Hepatocyte (in vitro differentiated cells): ENCODE measurements around the gene C20orf144. TPM values are rescaled to one million over a fixed set of nuclear protein-coding genes. Genes with fewer than 3 reads are reported as not detected.
A peak's percentile ranks its signal among the peaks of the same experiment; 100 is the strongest.

Experiments used
- DNase-seq: peaks from one replicate; pipeline ENCODE4 v3.0.0-alpha.2; 2016; ENCODE audit warnings: low spot score
- H2AFZ ChIP-seq: fragments of 200-600 bp; sonication (generic); 2 replicates; pipeline ENCODE4 v1.6.0; 2016; ENCODE audit warnings: antibody characterized with exemption, mild to moderate bottlenecking
- H3K27ac ChIP-seq: fragments of 200-600 bp; sonication (generic); 2 replicates; pipeline ENCODE4 v1.5.1; 2016; ENCODE audit warnings: mild to moderate bottlenecking
- H3K27me3 ChIP-seq: fragments of 200-600 bp; sonication (generic); 2 replicates; pipeline ENCODE4 v1.6.1; 2016
- H3K36me3 ChIP-seq: fragments of 200-600 bp; sonication (generic); replicated peaks from 2 replicates; pipeline ENCODE4 v1.5.1; 2016; ENCODE audit warnings: low read depth; ENCODE audit not compliant: insufficient read depth
- H3K4me1 ChIP-seq: fragments of 200-600 bp; sonication (generic); 2 replicates; pipeline ENCODE4 v1.5.1; 2016; ENCODE audit warnings: mild to moderate bottlenecking, moderate library complexity; ENCODE audit not compliant: insufficient read depth
- H3K4me2 ChIP-seq: fragments of 200-600 bp; sonication (generic); 2 replicates; pipeline ENCODE4 v1.6.0; 2016
- H3K4me3 ChIP-seq: fragments of 200-600 bp; sonication (generic); 2 replicates; pipeline ENCODE4 v1.5.1; 2016; ENCODE audit warnings: mild to moderate bottlenecking
- H3K79me2 ChIP-seq: fragments of 200-600 bp; sonication (generic); 2 replicates; pipeline ENCODE4 v1.6.0; 2017; ENCODE audit warnings: mild to moderate bottlenecking
- H3K9me2 ChIP-seq: fragments of 200-600 bp; sonication (generic); replicated peaks from 2 replicates; pipeline ENCODE4 v1.6.0; 2017; ENCODE audit warnings: mild to moderate bottlenecking; ENCODE audit not compliant: insufficient read depth
- H3K9me3 ChIP-seq: fragments of 200-600 bp; sonication (generic); 2 replicates; pipeline ENCODE4 v1.5.1; 2016; ENCODE audit warnings: low read depth, mild to moderate bottlenecking
- H4K20me1 ChIP-seq: fragments of 200-600 bp; sonication (generic); 2 replicates; pipeline ENCODE4 v1.6.0; 2016; ENCODE audit warnings: mild to moderate bottlenecking; ENCODE audit not compliant: insufficient read depth, poor library complexity, severe bottlenecking
- EZH2 ChIP-seq: fragments of 200-600 bp; sonication (generic); IDR thresholded peaks from 2 replicates; pipeline ENCODE4 v1.6.1; 2016; ENCODE audit warnings: antibody characterized with exemption, mild to moderate bottlenecking, borderline replicate concordance
- EZH2phosphoT487 ChIP-seq: fragments of 200-600 bp; sonication (generic); IDR thresholded peaks from one replicate; pipeline ENCODE4 v1.6.1; 2018; ENCODE audit warnings: antibody characterized with exemption, mild to moderate bottlenecking, low read depth, moderate library complexity; ENCODE audit not compliant: unreplicated experiment, severe bottlenecking
- WGBS: methylation state at CpG from one replicate; pipeline ENCODE4 v1.1.6; 2016; ENCODE audit warnings: low lambda C conversion rate; ENCODE audit errors: missing lambda C conversion rate; 5-methylcytosine and 5-hydroxymethylcytosine counted together
- polyA plus RNA-seq: library from polyadenylated mRNA; unstranded; fragments of >200 nt; fragmentation: Nextera tagmentation; extraction: Ambion mirVana; gene quantifications from 2 replicates; pipeline ENCODE4 v1.2.1, GENCODE V29; 2016
- total RNA-seq: library from RNA; depleted of rRNA; stranded (reverse); fragments of >200 nt; gene quantifications from 2 replicates; pipeline ENCODE4 v1.2.3, GENCODE V29; 2014
- TF ChIP-seq, protein P1 (sequence below): fragments of 200-600 bp; sonication (generic); IDR thresholded peaks from 2 replicates; pipeline ENCODE4 v1.5.1; 2016; ENCODE audit warnings: antibody characterized with exemption, mild to moderate bottlenecking; ENCODE audit not compliant: poor library complexity

C20orf144 gene
- total and polyA plus RNA-seq, 2 experiments from 2014 or later = 0.30 to 0.46 TPM

DNA sequence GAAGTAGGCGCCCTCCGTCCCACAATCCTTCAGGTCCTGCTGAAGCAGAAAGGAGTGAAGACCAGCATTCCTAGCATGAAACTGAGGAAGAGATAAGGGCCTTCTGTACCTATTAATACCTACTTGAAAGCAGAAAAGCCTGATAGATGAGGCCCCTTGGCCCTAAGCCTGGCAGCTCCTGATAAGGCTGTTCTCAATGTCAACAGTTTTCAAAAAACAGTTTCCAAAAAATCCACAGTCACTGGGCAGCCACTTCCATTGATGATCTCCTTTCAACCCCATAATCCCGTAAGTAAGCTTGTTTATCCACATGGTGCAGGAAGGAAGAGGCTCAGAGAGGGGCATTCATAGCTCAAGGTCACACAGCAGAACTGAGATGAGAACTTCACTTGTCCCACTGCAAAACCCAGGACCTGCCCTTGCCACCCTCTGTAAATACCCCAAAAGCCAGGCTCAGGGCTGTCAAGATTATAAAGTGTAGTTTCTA is 26.9 kb downstream of the C20orf144 start:
- no peaks in the 10 kb centered on the region for H4K20me1 ChIP-seq
- no peak overlapping the region for H3K4me2 ChIP-seq
- H2AFZ ChIP-seq = no peak overlapping the region
- no peak overlapping the region for H3K4me3 ChIP-seq
- H3K9me2 ChIP-seq = no peaks in the 10 kb centered on the region
- no peaks in the 10 kb centered on the region for H3K9me3 ChIP-seq
- no peaks in the 10 kb centered on the region for H3K36me3 ChIP-seq
- TF ChIP-seq EZH2 (no peak), EZH2phosphoT487 (no peak)
- TF ChIP-seq, protein P1, sequence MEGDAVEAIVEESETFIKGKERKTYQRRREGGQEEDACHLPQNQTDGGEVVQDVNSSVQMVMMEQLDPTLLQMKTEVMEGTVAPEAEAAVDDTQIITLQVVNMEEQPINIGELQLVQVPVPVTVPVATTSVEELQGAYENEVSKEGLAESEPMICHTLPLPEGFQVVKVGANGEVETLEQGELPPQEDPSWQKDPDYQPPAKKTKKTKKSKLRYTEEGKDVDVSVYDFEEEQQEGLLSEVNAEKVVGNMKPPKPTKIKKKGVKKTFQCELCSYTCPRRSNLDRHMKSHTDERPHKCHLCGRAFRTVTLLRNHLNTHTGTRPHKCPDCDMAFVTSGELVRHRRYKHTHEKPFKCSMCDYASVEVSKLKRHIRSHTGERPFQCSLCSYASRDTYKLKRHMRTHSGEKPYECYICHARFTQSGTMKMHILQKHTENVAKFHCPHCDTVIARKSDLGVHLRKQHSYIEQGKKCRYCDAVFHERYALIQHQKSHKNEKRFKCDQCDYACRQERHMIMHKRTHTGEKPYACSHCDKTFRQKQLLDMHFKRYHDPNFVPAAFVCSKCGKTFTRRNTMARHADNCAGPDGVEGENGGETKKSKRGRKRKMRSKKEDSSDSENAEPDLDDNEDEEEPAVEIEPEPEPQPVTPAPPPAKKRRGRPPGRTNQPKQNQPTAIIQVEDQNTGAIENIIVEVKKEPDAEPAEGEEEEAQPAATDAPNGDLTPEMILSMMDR = no peak
- peak overlapping the region; percentile 16 for H3K27ac ChIP-seq
- H3K4me1 ChIP-seq = peaks cover 11% of the 10 kb centered on the region
- H3K79me2 ChIP-seq = peaks cover 11% of the 10 kb centered on the region
- 57% methylated on average over 3 of the region's 3 CpGs for WGBS
- DNase-seq = no peak
- no peaks in the 10 kb centered on the region for H3K27me3 ChIP-seq

DNA sequence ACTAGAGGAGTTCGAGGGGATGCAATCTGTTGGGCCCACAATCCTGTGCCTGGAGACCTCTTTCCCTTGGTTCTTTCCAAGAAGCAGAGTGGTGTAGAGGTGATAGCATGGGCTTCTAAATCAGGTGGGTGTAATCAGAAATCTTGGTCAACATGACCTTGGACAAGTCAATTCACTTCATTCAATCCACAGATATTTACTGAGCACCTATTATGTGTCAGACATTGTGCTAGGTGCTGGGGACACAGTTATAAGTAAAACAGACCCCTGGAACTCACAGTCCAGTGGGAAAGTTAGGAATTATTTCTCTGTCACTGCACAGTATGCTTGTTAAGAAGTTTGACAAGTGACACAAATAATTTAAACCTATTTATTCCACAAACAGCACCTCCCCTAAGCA is 27.4 kb downstream of the C20orf144 start:
- Histone ChIP-seq H3K27ac (peak overlapping the region; percentile 16), H3K4me1 (peaks cover 11% of the 10 kb centered on the region), H3K27me3 (no peaks in the 10 kb centered on the region), H3K36me3 (no peaks in the 10 kb centered on the region), H3K4me3 (no peak overlapping the region), H3K9me2 (no peaks in the 10 kb centered on the region), H3K9me3 (no peaks in the 10 kb centered on the region), H2AFZ (no peak overlapping the region), H3K79me2 (peaks cover 6% of the 10 kb centered on the region), H3K4me2 (no peak overlapping the region), H4K20me1 (no peaks in the 10 kb centered on the region)
- WGBS = 90% methylated on average over 1 of the region's 1 CpG
- no peak for DNase-seq
- TF ChIP-seq, protein P1 = no peak
- no peak for TF ChIP-seq EZH2phosphoT487
- no peak for TF ChIP-seq EZH2

DNA sequence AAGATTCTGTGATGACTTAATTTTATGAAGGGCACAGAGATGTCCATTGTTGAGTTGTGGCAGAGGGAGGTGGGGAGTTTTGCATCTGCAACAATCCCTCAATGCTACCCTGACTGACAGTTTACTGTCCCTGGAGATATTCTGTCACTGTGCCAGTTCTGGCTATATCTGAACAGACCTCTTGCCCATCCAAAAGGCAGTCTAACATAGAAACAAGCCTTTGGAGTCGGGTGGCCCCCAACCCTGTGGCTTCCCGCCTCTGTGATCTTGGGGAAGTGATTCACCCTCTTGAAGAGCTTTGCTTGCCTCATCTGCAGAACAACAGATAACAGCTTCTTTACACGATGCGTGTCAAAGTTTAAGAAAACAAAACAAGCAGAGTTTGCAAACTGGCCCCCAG is 27.8 kb downstream of the C20orf144 start:
- Histone ChIP-seq H2AFZ (no peak overlapping the region), H3K4me1 (peaks cover 9% of the 10 kb centered on the region), H3K4me3 (no peak overlapping the region), H3K27ac (peak overlapping the region; percentile 7), H3K4me2 (no peak overlapping the region), H3K27me3 (no peaks in the 10 kb centered on the region), H4K20me1 (no peaks in the 10 kb centered on the region), H3K9me3 (no peaks in the 10 kb centered on the region), H3K9me2 (no peaks in the 10 kb centered on the region), H3K79me2 (peaks cover 3% of the 10 kb centered on the region), H3K36me3 (no peaks in the 10 kb centered on the region)
- WGBS = 30% methylated on average over 4 of the region's 4 CpGs
- peak; percentile 66 for DNase-seq
- TF ChIP-seq EZH2phosphoT487 = no peak
- TF ChIP-seq EZH2 = no peak
- TF ChIP-seq, protein P1 = no peak

DNA sequence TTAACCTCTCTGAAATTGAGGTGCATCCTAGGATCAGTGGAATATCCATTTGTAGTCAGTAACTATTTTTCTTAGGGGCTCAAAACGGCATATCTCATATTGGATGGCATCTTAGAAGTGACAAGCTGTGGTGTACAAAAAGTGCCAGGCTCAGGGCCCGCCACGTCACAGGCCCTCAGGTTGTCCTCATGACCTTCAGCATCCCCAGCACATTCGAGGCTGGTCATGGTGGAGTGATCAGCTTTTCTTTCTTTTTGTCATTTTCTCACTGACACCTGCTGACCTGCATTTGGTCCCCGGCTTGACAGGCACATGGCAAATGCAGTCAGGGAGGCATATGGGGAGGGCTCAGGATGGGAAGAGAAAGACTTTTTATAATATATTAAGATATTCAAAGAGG is 31.2 kb downstream of the C20orf144 start:
- WGBS = 89% methylated on average over 5 of the region's 5 CpGs
- Histone ChIP-seq H3K27me3 (no peaks in the 10 kb centered on the region), H3K79me2 (no peaks in the 10 kb centered on the region), H3K4me1 (peaks cover 3% of the 10 kb centered on the region), H3K9me2 (no peaks in the 10 kb centered on the region), H3K4me3 (no peak overlapping the region), H2AFZ (no peak overlapping the region), H3K9me3 (no peaks in the 10 kb centered on the region), H3K4me2 (no peak overlapping the region), H3K27ac (no peak overlapping the region), H4K20me1 (no peaks in the 10 kb centered on the region), H3K36me3 (no peaks in the 10 kb centered on the region)
- no peak for DNase-seq
- TF ChIP-seq EZH2 (no peak), EZH2phosphoT487 (no peak)
- TF ChIP-seq, protein P1 = no peak
